Endothelial cell of umbilical vein (primary cell): ENCODE measurements around the gene VPS13A.
"Not testable (repeated sequence)": the region's sequence is repeated elsewhere in the genome, so short reads cannot be mapped to it uniquely, and the experiment has no call there.

ENCODE experiments used
- CTCF ChIP-seq, 2 donors: IDR thresholded peaks; 1 replicate in 1 of 2; 2 replicates in 1 of 2; pipeline ENCODE4 v1.5.1; 2011; ENCODE audit warnings: low read length in 2 of 2, mild to moderate bottlenecking in 2 of 2, moderate library complexity in 2 of 2, control low read depth in 1 of 2, inconsistent platforms in 1 of 2, low read depth in 1 of 2; ENCODE audit not compliant: insufficient read depth in 1 of 2; ENCODE audit errors: extremely low read depth in 1 of 2
- EZH2 ChIP-seq: IDR thresholded peaks from 2 replicates; pipeline ENCODE4 v1.6.1; 2012; ENCODE audit warnings: borderline replicate concordance, low read depth, mild to moderate bottlenecking, moderate library complexity, low read length, inconsistent platforms; ENCODE audit not compliant: severe bottlenecking
- GATA2 ChIP-seq: IDR thresholded peaks from 2 replicates; pipeline ENCODE4 v1.7.0; 2011; ENCODE audit warnings: low read depth, mild to moderate bottlenecking, moderate library complexity, mixed read lengths, low read length; ENCODE audit not compliant: insufficient read length, insufficient read depth
- POLR2A ChIP-seq: IDR thresholded peaks from 2 replicates; pipeline ENCODE4 v1.6.1; 2012; ENCODE audit warnings: low read depth, mild to moderate bottlenecking, control low read depth, low read length
- POLR2AphosphoS5 ChIP-seq: IDR thresholded peaks from 2 replicates; pipeline ENCODE4 v1.6.1; 2012; ENCODE audit warnings: low read depth, mild to moderate bottlenecking, control low read depth, low read length, moderate library complexity; ENCODE audit not compliant: insufficient read depth
- TF ChIP-seq, protein P1 (sequence below): IDR thresholded peaks from 2 replicates; pipeline ENCODE4 v1.6.1; 2011; ENCODE audit not compliant: insufficient read depth, insufficient read length

DNA sequence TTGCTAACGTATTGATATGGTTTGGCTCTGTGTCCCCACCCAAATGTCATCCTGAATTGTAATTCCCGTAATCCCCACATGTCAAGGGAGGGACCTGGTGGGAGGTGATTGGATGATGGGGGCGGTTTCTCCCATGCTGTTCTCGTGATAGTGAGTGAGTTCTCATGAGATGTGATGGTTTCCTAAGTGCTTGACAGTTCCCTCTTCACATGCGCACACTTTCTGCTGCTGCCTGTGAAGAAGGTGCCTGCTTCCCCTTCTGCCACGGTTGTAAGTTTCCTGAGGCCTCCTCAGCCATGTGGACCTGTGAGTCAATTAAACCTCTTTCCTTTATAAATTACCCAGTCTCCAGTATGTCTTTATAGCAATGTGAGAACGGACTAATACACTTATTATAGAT lies 263.8 kb downstream of the VPS13A start:
- TF ChIP-seq POLR2AphosphoS5; EZH2; CTCF (IDR thresholded peaks at IDR 0.05; ENCODE audit: extremely low read depth in 1 of 2, insufficient read depth in 1 of 2, low read depth in 1 of 2, low read length in 2 of 2); POLR2A; GATA2: not testable (repeated sequence)
- TF ChIP-seq, protein P1, sequence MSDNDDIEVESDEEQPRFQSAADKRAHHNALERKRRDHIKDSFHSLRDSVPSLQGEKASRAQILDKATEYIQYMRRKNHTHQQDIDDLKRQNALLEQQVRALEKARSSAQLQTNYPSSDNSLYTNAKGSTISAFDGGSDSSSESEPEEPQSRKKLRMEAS, result not testable (repeated sequence)
